Activated CD8-positive, alpha-beta T cell treated with anti-CD3 and anti-CD28 coated beads for 36 hours (primary cell): ENCODE results near the gene RASGEF1C. TPM values are rescaled to one million over a fixed set of nuclear protein-coding genes. Genes with fewer than 3 reads are reported as not detected.

Source experiments
- ATAC-seq: fragments of 200-7000 bp; cut with Tn5 transposase; one replicate; pipeline ENCODE4 v1.10.0; 2021; ENCODE audit warnings: mild to moderate bottlenecking, moderate library complexity
- CTCF ChIA-PET: fragments of 350-600 bp; sonication (Branson Sonifier 250); formaldehyde crosslinking; loops from one replicate; lab custom pipeline; 2021; ENCODE audit warnings: antibody characterized with exemption; lab: Charles Lee
- POLR2A ChIA-PET: fragments of 350-600 bp; sonication (Branson Sonifier 250); formaldehyde crosslinking; loops from one replicate; lab custom pipeline; 2021; ENCODE audit warnings: antibody characterized with exemption; lab: Charles Lee
- DNase-seq: peaks from one replicate; pipeline ENCODE4 v3.0.0-alpha.2; 2020
- H3K27ac Mint-ChIP-seq: one replicate; pipeline ENCODE4 v1.8.0; 2021; ENCODE audit warnings: mild to moderate bottlenecking, mixed read lengths
- H3K27me3 Mint-ChIP-seq: one replicate; pipeline ENCODE4 v1.8.0; 2021; ENCODE audit warnings: mixed read lengths
- H3K36me3 Mint-ChIP-seq: one replicate; pipeline ENCODE4 v1.8.0; 2021; ENCODE audit warnings: low read depth, mixed read lengths
- H3K4me1 Mint-ChIP-seq: one replicate; pipeline ENCODE4 v1.8.0; 2021; ENCODE audit warnings: low read depth, mixed read lengths
- H3K4me3 Mint-ChIP-seq: one replicate; pipeline ENCODE4 v1.8.0; 2021; ENCODE audit warnings: mild to moderate bottlenecking, moderate library complexity, mixed read lengths
- H3K9me3 Mint-ChIP-seq: one replicate; pipeline ENCODE4 v1.8.0; 2021; ENCODE audit warnings: mixed read lengths
- CTCF ChIP-seq: fragments of 200-600 bp; IDR thresholded peaks from one replicate; pipeline ENCODE4 v1.8.0; 2022; ENCODE audit warnings: antibody characterized with exemption, mild to moderate bottlenecking
- intact Hi-C: fragments of 100-400 bp; cut with micrococcal nuclease; formaldehyde crosslinking; loops from one replicate; pipeline ENCODE4 v1.10.0; 2022
- total RNA-seq, 2 experiments: library from RNA; stranded (reverse); gene quantifications; one replicate each; pipeline ENCODE4 v1.2.3, GENCODE V29; 2021

RASGEF1C gene
- total RNA-seq, 2 experiments from 2014 or later = not detected

GRCh38 chr5:180082633-180083420 is 126.2 kb downstream of the RASGEF1C start:
- no peak for ATAC-seq
- Mint-ChIP-seq H3K36me3 (no peaks in the 10 kb centered on the region), H3K9me3 (no peaks in the 10 kb centered on the region), H3K27me3 (peaks cover 30% of the 10 kb centered on the region), H3K4me3 (no peak overlapping the region), H3K4me1 (peaks cover 20% of the 10 kb centered on the region), H3K27ac (no peak overlapping the region)
- ChIA-PET CTCF (no interaction called here), POLR2A (no interaction called here)
- DNase-seq = no peak
- TF ChIP-seq CTCF = no peak
- intact Hi-C loops = no loop called here

GRCh38 chr5:180081481-180081880 is 127.5 kb downstream of the RASGEF1C start:
- Mint-ChIP-seq H3K4me1 (peaks cover 17% of the 10 kb centered on the region), H3K27ac (no peak overlapping the region), H3K36me3 (no peaks in the 10 kb centered on the region), H3K27me3 (peaks cover 30% of the 10 kb centered on the region), H3K4me3 (no peak overlapping the region), H3K9me3 (no peaks in the 10 kb centered on the region)
- ATAC-seq (no peak), DNase-seq (no peak)
- ChIA-PET CTCF (interaction anchor here (0.8 kb wide), 1 partner anchor 10 kb away, joined by 3 read pairs; no protein-coding TSS in a partner anchor), POLR2A (no interaction called here)
- TF ChIP-seq CTCF = no peak
- intact Hi-C loops = no loop called here

- H3K4me3 Mint-ChIP-seq = peak overlapping the region; percentile 62
- ATAC-seq (peak; percentile 67), DNase-seq (peak; percentile 80)
- TF ChIP-seq CTCF = no peak
- peaks cover 12% of the 10 kb centered on the region for H3K4me1 Mint-ChIP-seq
- CTCF ChIA-PET = interaction anchor here (1.0 kb wide), 1 partner anchor 10 kb away, joined by 3 read pairs; no protein-coding TSS in a partner anchor
- POLR2A ChIA-PET = no interaction called here
- intact Hi-C loops = no loop called here
- H3K27me3 Mint-ChIP-seq = peaks cover 30% of the 10 kb centered on the region
- H3K27ac Mint-ChIP-seq = no peak overlapping the region
- no peaks in the 10 kb centered on the region for H3K36me3 Mint-ChIP-seq
- no peaks in the 10 kb centered on the region for H3K9me3 Mint-ChIP-seq
These were observed 128.3 kb downstream of the RASGEF1C start for GRCh38 chr5:180080486-180081280.

GRCh38 chr5:180079702-180080466 is 129.1 kb downstream of the RASGEF1C start:
- no peak for TF ChIP-seq CTCF
- CTCF ChIA-PET = interaction anchor here (1.0 kb wide), 1 partner anchor 11 kb away, joined by 3 read pairs; no protein-coding TSS in a partner anchor
- no peaks in the 10 kb centered on the region for H3K36me3 Mint-ChIP-seq
- no peaks in the 10 kb centered on the region for H3K9me3 Mint-ChIP-seq
- peaks cover 30% of the 10 kb centered on the region for H3K27me3 Mint-ChIP-seq
- POLR2A ChIA-PET = interaction anchor here (0.8 to 1.5 kb wide), 2 partner anchors 10 to 12 kb away, joined by 3 to 6 read pairs; no protein-coding TSS in a partner anchor
- H3K4me3 Mint-ChIP-seq = peak overlapping the region; percentile 62
- DNase-seq (no peak), ATAC-seq (peak; percentile 9)
- H3K4me1 Mint-ChIP-seq = peaks cover 10% of the 10 kb centered on the region
- intact Hi-C loops = no loop called here
- H3K27ac Mint-ChIP-seq = no peak overlapping the region
